HG03520 (cell line): ENCODE measurements around the gene BUB3.

Experiments
- ATAC-seq: cut with Tn5 transposase; IDR thresholded peaks from one replicate; pipeline ENCODE4 v1.9.1; 2021; ENCODE audit warnings: mild to moderate bottlenecking, moderate library complexity; ENCODE audit not compliant: unreplicated experiment

Gene BUB3

GRCh38 chr10:123202506-123202905, 48.3 kb downstream of the BUB3 start:
- ATAC-seq, result no peak

GRCh38 chr10:123203393-123204126, 49.4 kb downstream of the BUB3 start:
- ATAC-seq, result no peak

- ATAC-seq, result no peak
These were observed 49.9 kb downstream of the BUB3 start for GRCh38 chr10:123204127-123204461.

GRCh38 chr10:123205041-123205440, 50.8 kb downstream of the BUB3 start:
- ATAC-seq, result no peak

- ATAC-seq, result no peak
These were observed 57.9 kb downstream of the BUB3 start for GRCh38 chr10:123212063-123212462.

GRCh38 chr10:123212640-123213039, 58.4 kb downstream of the BUB3 start:
- ATAC-seq, result no peak

GRCh38 chr10:123213192-123213591, 59.0 kb downstream of the BUB3 start:
- no peak for ATAC-seq
